ENCODE measurements around the gene ALDH16A1.

Gene ALDH16A1

DNA sequence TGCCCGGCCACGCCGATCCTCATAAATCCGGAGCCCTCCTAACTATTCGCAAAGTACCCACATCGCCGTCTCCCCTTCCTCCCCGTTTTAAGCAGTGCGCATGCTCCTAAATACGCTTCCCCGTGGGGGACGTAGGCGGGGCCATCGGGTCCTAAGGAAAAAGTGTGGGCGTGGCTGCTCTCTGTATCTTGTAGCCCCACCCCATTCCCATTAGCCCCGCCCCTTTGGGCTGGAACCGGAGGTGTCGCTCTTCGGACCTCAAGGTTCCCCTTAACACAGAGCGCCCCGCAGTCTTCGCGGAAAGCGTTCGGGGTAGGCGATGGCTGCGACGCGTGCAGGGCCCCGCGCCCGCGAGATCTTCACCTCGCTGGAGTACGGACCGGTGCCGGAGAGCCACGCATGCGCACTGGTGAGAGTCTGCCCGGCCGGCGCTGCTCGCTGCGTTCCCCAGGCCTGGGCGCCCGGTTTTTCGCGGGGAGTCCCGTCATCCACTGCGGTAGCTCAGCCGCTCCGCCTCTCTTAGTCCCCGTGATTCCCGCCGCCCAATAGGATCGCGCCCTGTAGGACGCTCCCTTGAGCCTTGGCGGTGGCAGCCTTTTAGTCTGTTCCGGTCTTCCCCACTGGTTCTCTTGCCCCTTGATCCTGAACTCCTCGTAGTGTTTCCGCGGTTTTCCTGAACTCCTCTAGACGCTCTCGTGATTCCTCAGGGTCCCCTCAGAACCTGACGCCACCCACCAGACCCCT, at the start of gene ALDH16A1:
TSS of gene ALDH16A1 (plus strand) at position 213 of the 744 bp plus-strand sequence. CDS start at position 320, 107 bp downstream.
- peaks cover 0 to 17% of the 10 kb centered on the region in 2 donors for H3K36me3 ChIP-seq (ENCODE audit: control insufficient read depth in 1 of 2, insufficient read depth in 2 of 2, low read length in 2 of 2)
- H3K27ac ChIP-seq (ENCODE audit: low read length) = peak within 1 kb of the TSS; percentile 88
- peak within 1 kb of the TSS; percentile 90 to 96 for H3K4me3 ChIP-seq (ENCODE audit: low read depth in 1 of 2, low read length in 2 of 2)
- no peaks in the 10 kb centered on the region for H3K9me3 ChIP-seq (ENCODE audit: control insufficient read depth in 1 of 2, low read length in 2 of 2)
- no peaks in the 10 kb centered on the region for H3K27me3 ChIP-seq (ENCODE audit: low read depth, low read length)
- peaks cover 0 to 25% of the 10 kb centered on the region in 2 donors for H3K4me1 ChIP-seq (ENCODE audit: control insufficient read depth in 1 of 2, insufficient read depth in 2 of 2, low read length in 2 of 2)

DNA sequence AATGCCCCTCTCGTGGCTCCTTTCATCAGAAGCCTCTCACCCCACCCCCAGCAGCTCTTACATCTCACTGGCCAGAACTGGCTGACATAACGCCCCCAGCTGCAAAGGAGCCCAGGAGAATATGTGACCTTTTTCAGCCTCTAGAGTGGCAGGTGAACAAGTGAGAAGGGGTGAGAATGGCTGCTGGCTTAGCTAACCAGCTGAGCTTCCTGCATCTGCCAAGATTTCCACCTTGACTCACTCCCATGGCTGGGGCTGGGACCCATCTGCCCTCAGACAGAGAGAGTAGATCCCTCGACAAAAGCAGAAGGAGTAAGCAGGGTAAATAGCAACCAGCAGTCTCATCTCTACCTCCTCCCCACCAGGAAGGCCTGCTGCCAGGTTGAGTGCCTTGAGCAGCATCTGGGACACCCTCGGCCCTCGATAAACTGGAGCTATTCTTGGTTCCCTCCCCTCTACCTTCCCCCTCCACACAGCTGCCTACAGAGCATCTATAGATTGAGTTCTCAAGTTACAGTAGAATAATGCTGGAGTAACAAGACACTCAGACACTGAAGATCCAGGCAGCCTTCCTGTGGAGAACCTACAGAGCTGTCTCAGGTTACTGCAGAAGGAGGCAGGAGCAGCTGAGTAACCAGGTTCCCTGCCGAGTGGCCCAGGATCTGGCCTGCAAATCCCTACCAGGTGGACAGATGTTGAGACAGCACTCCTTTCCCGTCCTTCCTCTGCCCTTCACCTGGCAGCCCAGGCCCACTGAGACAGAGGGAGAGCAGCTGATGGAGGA, 49.4 kb upstream of the ALDH16A1 start:
- no peak overlapping the region for H3K4me3 ChIP-seq (ENCODE audit: low read depth in 1 of 2, low read length in 2 of 2)
- no peaks in the 10 kb centered on the region for H3K9me3 ChIP-seq (ENCODE audit: control insufficient read depth in 1 of 2, low read length in 2 of 2)
- no peaks in the 10 kb centered on the region for H3K4me1 ChIP-seq (ENCODE audit: control insufficient read depth in 1 of 2, insufficient read depth in 2 of 2, low read length in 2 of 2)
- no peak overlapping the region for H3K27ac ChIP-seq (ENCODE audit: low read length)
- no peaks in the 10 kb centered on the region for H3K27me3 ChIP-seq (ENCODE audit: low read depth, low read length)
- no peaks in the 10 kb centered on the region for H3K36me3 ChIP-seq (ENCODE audit: control insufficient read depth in 1 of 2, insufficient read depth in 2 of 2, low read length in 2 of 2)

DNA sequence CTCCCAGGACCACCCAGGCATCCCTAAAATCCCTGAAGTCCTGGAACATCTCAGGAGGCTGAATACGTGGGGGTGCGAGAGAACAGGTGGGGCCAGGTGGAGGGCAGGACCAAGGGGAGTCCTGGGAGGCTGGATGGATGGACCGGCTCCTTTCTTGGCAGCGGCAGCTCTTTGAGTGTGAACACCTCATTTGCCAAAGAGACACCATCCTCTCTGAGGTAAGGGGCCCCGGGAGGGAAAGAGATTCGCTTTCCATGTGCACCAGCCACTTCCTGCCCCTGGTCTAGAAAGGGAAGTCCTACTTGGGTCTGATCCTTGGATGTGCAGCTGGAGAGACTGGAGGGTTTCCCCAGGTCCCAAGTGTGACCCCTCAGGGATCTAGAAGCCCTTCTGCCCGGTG, 45.9 kb upstream of the ALDH16A1 start:
- H3K27me3 ChIP-seq (ENCODE audit: low read depth, low read length) = no peaks in the 10 kb centered on the region
- no peak overlapping the region for H3K4me3 ChIP-seq (ENCODE audit: low read depth in 1 of 2, low read length in 2 of 2)
- no peaks in the 10 kb centered on the region for H3K4me1 ChIP-seq (ENCODE audit: control insufficient read depth in 1 of 2, insufficient read depth in 2 of 2, low read length in 2 of 2)
- H3K36me3 ChIP-seq (ENCODE audit: control insufficient read depth in 1 of 2, insufficient read depth in 2 of 2, low read length in 2 of 2) = no peaks in the 10 kb centered on the region
- no peaks in the 10 kb centered on the region for H3K9me3 ChIP-seq (ENCODE audit: control insufficient read depth in 1 of 2, low read length in 2 of 2)
- H3K27ac ChIP-seq (ENCODE audit: low read length) = no peak overlapping the region

- H3K27me3 ChIP-seq (ENCODE audit: low read depth, low read length) = no peaks in the 10 kb centered on the region
- H3K9me3 ChIP-seq (ENCODE audit: control insufficient read depth in 1 of 2, low read length in 2 of 2) = no peaks in the 10 kb centered on the region
- H3K4me3 ChIP-seq (ENCODE audit: low read depth in 1 of 2, low read length in 2 of 2) = no peak overlapping the region
- no peak overlapping the region for H3K27ac ChIP-seq (ENCODE audit: low read length)
- H3K36me3 ChIP-seq (ENCODE audit: control insufficient read depth in 1 of 2, insufficient read depth in 2 of 2, low read length in 2 of 2) = no peaks in the 10 kb centered on the region
- H3K4me1 ChIP-seq (ENCODE audit: control insufficient read depth in 1 of 2, insufficient read depth in 2 of 2, low read length in 2 of 2) = no peaks in the 10 kb centered on the region
Measured at GRCh38 chr19:49407482-49408015, 45.5 kb upstream of the ALDH16A1 start.

GRCh38 chr19:49408816-49409440, 44.1 kb upstream of the ALDH16A1 start:
- H3K4me1 ChIP-seq (ENCODE audit: control insufficient read depth in 1 of 2, insufficient read depth in 2 of 2, low read length in 2 of 2) = no peaks in the 10 kb centered on the region
- H3K36me3 ChIP-seq (ENCODE audit: control insufficient read depth in 1 of 2, insufficient read depth in 2 of 2, low read length in 2 of 2) = no peaks in the 10 kb centered on the region
- no peak overlapping the region for H3K27ac ChIP-seq (ENCODE audit: low read length)
- no peaks in the 10 kb centered on the region for H3K27me3 ChIP-seq (ENCODE audit: low read depth, low read length)
- H3K4me3 ChIP-seq (ENCODE audit: low read depth in 1 of 2, low read length in 2 of 2) = no peak overlapping the region
- no peaks in the 10 kb centered on the region for H3K9me3 ChIP-seq (ENCODE audit: control insufficient read depth in 1 of 2, low read length in 2 of 2)

DNA sequence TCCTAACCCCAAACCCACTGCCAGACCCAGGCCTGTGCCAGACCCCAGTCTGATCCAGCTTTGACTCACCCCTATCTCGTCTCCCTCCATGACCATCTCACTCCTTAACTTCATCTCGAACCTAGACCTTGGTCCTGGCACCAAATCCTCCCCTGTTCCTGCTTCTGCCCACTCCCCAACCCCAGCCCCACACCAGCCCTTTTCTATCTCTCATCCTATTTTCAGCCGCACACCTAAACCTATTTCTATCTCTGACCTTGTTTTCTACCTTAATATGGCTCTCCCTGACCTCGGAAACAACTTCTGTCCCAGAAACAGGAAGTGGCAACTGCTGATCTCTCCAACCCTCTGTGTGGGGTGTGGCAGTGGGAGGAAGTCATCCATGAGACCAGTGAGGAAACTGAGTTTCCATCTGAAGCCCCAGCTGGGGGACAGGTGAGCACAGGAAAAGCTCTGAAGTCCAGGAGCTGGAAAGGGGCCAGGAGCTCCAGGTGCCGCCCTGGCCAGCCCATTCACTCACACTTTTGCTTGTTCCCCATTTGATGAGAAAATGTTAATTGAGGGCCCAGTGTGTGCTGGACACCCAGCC, 43.5 kb upstream of the ALDH16A1 start:
- no peaks in the 10 kb centered on the region for H3K36me3 ChIP-seq (ENCODE audit: control insufficient read depth in 1 of 2, insufficient read depth in 2 of 2, low read length in 2 of 2)
- no peaks in the 10 kb centered on the region for H3K9me3 ChIP-seq (ENCODE audit: control insufficient read depth in 1 of 2, low read length in 2 of 2)
- no peak overlapping the region for H3K27ac ChIP-seq (ENCODE audit: low read length)
- H3K27me3 ChIP-seq (ENCODE audit: low read depth, low read length) = no peaks in the 10 kb centered on the region
- H3K4me3 ChIP-seq (ENCODE audit: low read depth in 1 of 2, low read length in 2 of 2) = no peak overlapping the region
- no peaks in the 10 kb centered on the region for H3K4me1 ChIP-seq (ENCODE audit: control insufficient read depth in 1 of 2, insufficient read depth in 2 of 2, low read length in 2 of 2)

GRCh38 chr19:49411681-49412326, 41.2 kb upstream of the ALDH16A1 start:
- Histone ChIP-seq H3K4me1 (ENCODE audit: control insufficient read depth in 1 of 2, insufficient read depth in 2 of 2, low read length in 2 of 2) (no peaks in the 10 kb centered on the region), H3K36me3 (ENCODE audit: control insufficient read depth in 1 of 2, insufficient read depth in 2 of 2, low read length in 2 of 2) (no peaks in the 10 kb centered on the region), H3K27ac (ENCODE audit: low read length) (no peak overlapping the region), H3K4me3 (ENCODE audit: low read depth in 1 of 2, low read length in 2 of 2) (no peak overlapping the region), H3K27me3 (ENCODE audit: low read depth, low read length) (peaks cover 5% of the 10 kb centered on the region), H3K9me3 (ENCODE audit: control insufficient read depth in 1 of 2, low read length in 2 of 2) (no peaks in the 10 kb centered on the region)

GRCh38 chr19:49413348-49413747, 39.7 kb upstream of the ALDH16A1 start:
- Histone ChIP-seq H3K36me3 (ENCODE audit: control insufficient read depth in 1 of 2, insufficient read depth in 2 of 2, low read length in 2 of 2) (no peaks in the 10 kb centered on the region), H3K9me3 (ENCODE audit: control insufficient read depth in 1 of 2, low read length in 2 of 2) (no peaks in the 10 kb centered on the region), H3K4me1 (ENCODE audit: control insufficient read depth in 1 of 2, insufficient read depth in 2 of 2, low read length in 2 of 2) (no peaks in the 10 kb centered on the region), H3K27me3 (ENCODE audit: low read depth, low read length) (peaks cover 5% of the 10 kb centered on the region), H3K27ac (ENCODE audit: low read length) (no peak overlapping the region), H3K4me3 (ENCODE audit: low read depth in 1 of 2, low read length in 2 of 2) (no peak overlapping the region)

DNA sequence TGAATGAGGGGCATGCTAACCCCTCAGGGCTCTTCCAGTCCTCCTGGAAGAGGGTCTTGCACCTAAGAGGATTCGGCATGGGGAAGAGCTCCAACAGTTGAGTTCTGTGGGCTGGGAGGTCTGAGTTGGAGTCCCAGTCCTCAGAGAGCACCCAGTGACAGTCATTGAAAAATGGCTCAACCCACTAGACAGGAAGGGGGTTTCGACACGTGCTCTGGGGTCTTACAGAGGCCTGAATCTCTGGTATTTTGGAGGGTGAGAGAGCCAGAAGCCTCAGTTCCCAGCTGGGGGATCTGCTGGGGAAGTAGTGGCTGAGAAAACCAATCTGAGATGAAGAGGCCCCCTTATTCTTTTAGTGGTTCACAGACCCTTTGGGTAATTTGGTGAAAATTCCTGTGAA, 38.8 kb upstream of the ALDH16A1 start:
- Histone ChIP-seq H3K4me1 (ENCODE audit: control insufficient read depth in 1 of 2, insufficient read depth in 2 of 2, low read length in 2 of 2) (no peaks in the 10 kb centered on the region), H3K9me3 (ENCODE audit: control insufficient read depth in 1 of 2, low read length in 2 of 2) (no peaks in the 10 kb centered on the region), H3K27me3 (ENCODE audit: low read depth, low read length) (peaks cover 5% of the 10 kb centered on the region)

DNA sequence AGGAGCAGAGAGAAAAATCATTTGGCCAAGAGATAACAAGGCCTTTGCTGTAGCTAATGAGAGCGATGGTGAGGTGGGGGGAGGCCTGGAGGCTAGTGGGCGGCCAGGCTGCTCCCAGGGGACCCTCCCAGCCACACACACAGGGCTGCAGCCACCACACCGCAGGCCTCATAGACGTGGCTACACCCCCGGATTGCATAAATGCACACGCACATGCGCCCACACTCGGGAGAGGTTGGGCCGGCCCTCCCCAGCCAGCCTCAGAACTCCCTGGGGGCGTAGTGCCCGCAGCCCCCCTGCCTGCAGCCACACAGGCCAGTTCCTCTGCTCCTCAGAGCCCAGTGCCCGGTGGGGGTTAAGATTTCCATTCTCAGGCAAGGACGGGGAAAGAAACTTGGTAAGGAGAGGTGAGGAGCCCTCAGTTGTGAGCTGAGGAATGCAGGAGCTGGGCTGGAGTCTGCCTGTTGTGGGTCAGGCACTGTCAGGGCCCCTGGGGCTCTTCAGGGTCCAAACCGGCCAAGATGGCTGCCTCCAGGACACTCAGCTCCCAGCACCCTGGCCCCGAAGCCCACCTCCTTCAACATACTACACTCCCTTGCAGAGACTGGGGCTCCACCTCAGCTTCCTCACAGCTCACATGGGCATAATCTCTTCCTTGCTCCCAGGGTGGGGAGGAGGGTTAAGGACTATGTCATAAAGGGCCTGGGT, 37.8 kb upstream of the ALDH16A1 start:
- Histone ChIP-seq H3K36me3 (ENCODE audit: control insufficient read depth in 1 of 2, insufficient read depth in 2 of 2, low read length in 2 of 2) (no peaks in the 10 kb centered on the region), H3K4me3 (ENCODE audit: low read depth in 1 of 2, low read length in 2 of 2) (no peak overlapping the region), H3K4me1 (ENCODE audit: control insufficient read depth in 1 of 2, insufficient read depth in 2 of 2, low read length in 2 of 2) (no peaks in the 10 kb centered on the region), H3K9me3 (ENCODE audit: control insufficient read depth in 1 of 2, low read length in 2 of 2) (no peaks in the 10 kb centered on the region), H3K27me3 (ENCODE audit: low read depth, low read length) (peaks cover 5% of the 10 kb centered on the region), H3K27ac (ENCODE audit: low read length) (no peak overlapping the region)

More for the DNA sequence above, 38.8 kb upstream of the ALDH16A1 start:
- Histone ChIP-seq H3K4me3 (ENCODE audit: low read depth in 1 of 2, low read length in 2 of 2) (no peak overlapping the region), H3K36me3 (ENCODE audit: control insufficient read depth in 1 of 2, insufficient read depth in 2 of 2, low read length in 2 of 2) (no peaks in the 10 kb centered on the region), H3K27ac (ENCODE audit: low read length) (no peak overlapping the region)
